NCI-H226 (cell line): ENCODE measurements around the gene ITSN1.
"Not testable (repeated sequence)": the region's sequence is repeated elsewhere in the genome, so short reads cannot be mapped to it uniquely, and the experiment has no call there.

Experiments
- DNase-seq: peaks from one replicate; pipeline ENCODE4 v3.0.0-alpha.2; 2015

The ITSN1 gene

GRCh38 chr21:33684068-33684467 lies 41.8 kb downstream of the ITSN1 start:
- no peak for DNase-seq

GRCh38 chr21:33684923-33685560 lies 42.7 kb downstream of the ITSN1 start:
- peak; percentile 77 for DNase-seq

- peak; percentile 59 for DNase-seq
Measured at GRCh38 chr21:33685613-33686197, 43.4 kb downstream of the ITSN1 start.

GRCh38 chr21:33686386-33686785 lies 44.1 kb downstream of the ITSN1 start:
- DNase-seq: no peak

GRCh38 chr21:33687634-33688033 lies 45.3 kb downstream of the ITSN1 start:
- no peak for DNase-seq

- DNase-seq: no peak
Measured at GRCh38 chr21:33688353-33688752, 46.1 kb downstream of the ITSN1 start.

GRCh38 chr21:33690874-33691273 lies 48.6 kb downstream of the ITSN1 start:
- DNase-seq: no peak

GRCh38 chr21:33691945-33692603 lies 49.8 kb downstream of the ITSN1 start:
- DNase-seq: no peak

- no peak for DNase-seq
Measured at GRCh38 chr21:33695813-33696212, 53.5 kb downstream of the ITSN1 start.

GRCh38 chr21:33696465-33696864 lies 54.2 kb downstream of the ITSN1 start:
- DNase-seq: no peak

GRCh38 chr21:33698087-33698860 lies 56.0 kb downstream of the ITSN1 start:
- no peak for DNase-seq

GRCh38 chr21:33699277-33699676 lies 57.0 kb downstream of the ITSN1 start:
- DNase-seq: no peak

- DNase-seq: no peak
Measured at GRCh38 chr21:33700491-33700890, 58.2 kb downstream of the ITSN1 start.

- DNase-seq: no peak
Measured at GRCh38 chr21:33703750-33704606, 61.7 kb downstream of the ITSN1 start.

- no peak for DNase-seq
Measured at GRCh38 chr21:33707846-33708245, 65.5 kb downstream of the ITSN1 start.

GRCh38 chr21:33708874-33709273 lies 66.6 kb downstream of the ITSN1 start:
- DNase-seq: no peak

GRCh38 chr21:33712022-33712803 lies 69.9 kb downstream of the ITSN1 start:
- DNase-seq: no peak

- DNase-seq: no peak
Measured at GRCh38 chr21:33721081-33721480, 78.8 kb downstream of the ITSN1 start.

GRCh38 chr21:33729139-33729538 lies 86.8 kb downstream of the ITSN1 start:
- not testable (repeated sequence) for DNase-seq

GRCh38 chr21:33729641-33730040 lies 87.3 kb downstream of the ITSN1 start:
- no peak for DNase-seq

- DNase-seq: peak; percentile 73
Measured at GRCh38 chr21:33731447-33731846, 89.1 kb downstream of the ITSN1 start.

- DNase-seq: peak; percentile 87
Measured at GRCh38 chr21:33732038-33732437, 89.7 kb downstream of the ITSN1 start.
